HG03432 (cell line): Measurements from ENCODE around the gene TUBA1A.
A peak's percentile ranks its signal among the peaks of the same experiment; 100 is the strongest.
"Not testable (repeated sequence)": the region's sequence is repeated elsewhere in the genome, so short reads cannot be mapped to it uniquely, and the experiment has no call there.

ENCODE experiments used
- ATAC-seq: cut with Tn5 transposase; IDR thresholded peaks from one replicate; pipeline ENCODE4 v1.9.1; 2021; ENCODE audit warnings: mild to moderate bottlenecking, moderate library complexity; ENCODE audit not compliant: unreplicated experiment

The TUBA1A gene

DNA sequence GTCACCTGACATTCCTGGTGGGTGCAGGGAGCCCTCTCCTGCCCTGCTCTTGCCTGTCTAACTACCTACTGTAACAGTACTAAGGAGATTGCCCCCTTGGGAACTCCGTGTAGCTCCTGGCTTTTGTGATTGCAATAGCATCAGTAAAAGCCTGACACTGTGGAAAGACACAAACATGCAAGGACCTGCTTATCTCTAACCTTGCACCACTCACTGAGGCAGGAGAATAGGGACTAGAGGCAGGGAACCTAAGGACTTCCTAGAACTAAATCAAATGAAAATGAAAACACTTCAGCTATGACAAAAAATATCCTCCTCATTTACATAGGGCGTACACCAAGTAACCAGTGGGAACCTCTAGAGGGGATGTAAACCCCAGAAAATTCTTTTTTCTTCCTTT lies 28.5 kb downstream of the TUBA1A start:
- ATAC-seq, result peak; percentile 46

DNA sequence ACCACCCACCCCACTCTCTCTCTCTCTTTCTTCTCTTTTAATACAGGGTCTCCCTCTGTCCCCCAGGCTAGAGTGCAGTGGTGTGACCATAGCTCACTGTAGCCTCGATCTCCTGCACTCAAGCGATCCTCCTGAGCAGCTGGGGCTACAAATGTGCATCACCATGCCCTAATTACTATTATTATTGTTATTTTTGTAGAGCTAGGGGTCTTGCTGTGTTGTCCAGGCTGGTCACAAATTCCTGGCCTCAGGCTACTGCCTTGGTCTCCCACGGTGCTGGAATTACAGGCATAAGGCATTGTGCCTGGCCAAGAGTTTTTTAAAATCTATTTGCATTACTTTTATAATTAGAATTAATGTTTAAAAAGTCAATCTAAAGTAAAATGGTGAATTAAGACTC lies 34.7 kb downstream of the TUBA1A start:
- no peak for ATAC-seq

DNA sequence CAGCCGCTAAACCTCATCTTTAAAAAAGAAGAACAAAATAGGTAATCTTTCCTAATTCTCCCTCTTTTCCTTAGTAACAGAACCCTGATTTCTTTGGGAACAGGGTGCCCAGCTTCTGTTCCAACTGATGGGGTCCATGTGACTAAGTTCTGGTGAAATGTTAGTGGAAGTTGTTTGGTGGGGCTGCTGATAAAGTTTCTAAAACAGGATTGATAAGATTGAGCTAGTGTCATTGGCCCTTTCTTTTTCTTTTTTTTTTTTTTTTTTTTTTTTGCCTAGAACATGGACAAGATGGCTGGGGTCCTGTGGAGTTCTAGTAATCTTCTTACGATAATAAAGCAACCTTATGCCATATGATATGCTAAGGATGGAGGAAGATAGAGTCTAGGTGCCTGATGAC lies 41.5 kb downstream of the TUBA1A start:
- no peak for ATAC-seq

DNA sequence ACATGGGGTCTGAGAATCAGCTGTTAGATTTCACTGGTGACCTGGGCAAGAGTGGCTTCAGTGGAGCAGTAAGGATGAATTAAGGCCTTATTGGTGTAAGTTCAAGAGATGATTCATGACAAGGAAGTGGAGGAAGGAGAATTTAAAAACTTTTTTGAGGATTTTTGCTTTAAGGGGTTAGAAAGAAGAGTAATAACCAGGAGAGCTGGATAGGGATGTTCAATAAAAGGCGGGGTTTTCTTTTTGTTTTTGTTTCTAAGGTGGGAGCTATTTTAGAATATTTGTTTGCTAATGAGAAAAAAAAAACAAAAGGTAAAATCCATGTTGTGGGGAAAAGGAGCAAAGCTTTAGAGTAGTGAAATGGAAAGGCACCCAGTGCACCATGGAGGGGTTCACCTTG lies 42.5 kb downstream of the TUBA1A start:
- ATAC-seq, result no peak

DNA sequence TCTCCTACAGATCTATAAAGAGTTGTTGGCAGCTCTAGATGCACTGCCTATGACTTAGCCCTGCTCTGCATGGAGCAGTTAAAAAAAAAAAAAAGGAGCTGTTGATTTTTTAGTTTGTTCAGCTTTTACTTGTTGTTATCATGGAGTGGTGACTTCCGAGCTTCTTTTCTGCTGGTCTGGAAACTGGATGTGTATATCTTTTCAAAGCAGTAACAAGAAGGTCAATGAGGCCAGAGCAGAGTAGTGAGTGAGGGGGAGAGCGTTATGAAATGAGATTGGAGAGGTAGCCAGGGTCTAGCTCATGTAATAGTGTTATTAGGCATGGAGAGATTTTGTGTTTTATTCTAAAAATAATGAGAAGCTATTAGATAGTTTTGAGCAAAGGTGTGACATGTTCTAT lies 44.5 kb downstream of the TUBA1A start:
- no peak for ATAC-seq

DNA sequence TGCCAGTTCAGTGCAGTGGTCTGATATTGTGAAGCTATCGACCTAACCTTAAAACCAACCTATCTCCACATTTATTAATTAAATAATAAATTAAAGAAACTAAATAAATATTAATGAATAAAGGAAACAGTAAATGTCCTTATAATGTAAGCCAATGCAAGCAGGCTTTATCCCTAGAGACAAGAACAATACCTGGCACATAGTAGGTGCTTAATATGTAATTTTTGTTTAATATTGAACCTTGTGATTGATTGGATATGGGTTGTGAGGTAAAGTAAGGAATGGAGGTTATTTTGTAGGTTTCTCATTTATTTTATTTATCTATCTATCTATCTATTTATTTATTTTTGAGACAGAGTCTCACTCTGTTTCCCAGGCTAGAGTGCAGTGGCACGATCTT lies 49.9 kb downstream of the TUBA1A start:
- no peak for ATAC-seq

DNA sequence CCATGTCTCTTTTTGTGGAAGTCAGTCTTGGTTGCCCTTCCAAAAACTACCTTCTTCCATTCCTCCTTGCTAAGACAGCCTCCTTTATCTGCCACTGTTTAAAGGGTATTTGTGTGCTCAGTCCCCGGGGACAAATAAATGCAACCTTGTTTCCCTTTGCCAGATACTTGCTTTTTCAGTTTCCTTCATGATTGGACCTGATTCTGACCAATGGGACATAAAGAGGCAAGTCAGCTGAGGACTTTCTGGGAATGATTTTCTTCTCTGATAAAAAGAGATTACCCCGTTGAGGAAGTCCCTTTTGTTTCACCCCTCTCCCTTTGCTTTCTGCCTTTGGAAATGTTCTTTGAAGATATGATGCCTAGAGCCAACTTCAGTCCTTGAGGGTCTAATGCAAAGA lies 50.3 kb downstream of the TUBA1A start:
- no peak for ATAC-seq

DNA sequence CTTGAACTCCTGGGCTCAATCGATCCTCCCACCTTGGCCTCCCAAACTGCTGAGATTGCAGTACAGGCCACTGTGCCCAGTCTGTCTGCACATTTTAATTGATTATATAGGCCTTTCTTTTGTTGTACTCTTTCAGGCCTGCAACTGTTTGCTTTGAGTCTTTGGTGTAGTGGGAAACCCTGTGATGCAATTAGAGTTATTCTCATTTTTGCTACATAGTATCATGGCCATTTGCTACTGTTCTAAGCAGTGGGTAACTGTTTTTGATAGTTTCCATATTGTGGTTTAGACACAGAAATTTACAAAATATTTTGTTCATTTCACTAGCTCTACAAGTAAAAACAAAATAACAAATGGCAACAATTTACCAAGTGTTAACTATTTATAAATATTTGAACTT lies 51.4 kb downstream of the TUBA1A start:
- ATAC-seq, result no peak

DNA sequence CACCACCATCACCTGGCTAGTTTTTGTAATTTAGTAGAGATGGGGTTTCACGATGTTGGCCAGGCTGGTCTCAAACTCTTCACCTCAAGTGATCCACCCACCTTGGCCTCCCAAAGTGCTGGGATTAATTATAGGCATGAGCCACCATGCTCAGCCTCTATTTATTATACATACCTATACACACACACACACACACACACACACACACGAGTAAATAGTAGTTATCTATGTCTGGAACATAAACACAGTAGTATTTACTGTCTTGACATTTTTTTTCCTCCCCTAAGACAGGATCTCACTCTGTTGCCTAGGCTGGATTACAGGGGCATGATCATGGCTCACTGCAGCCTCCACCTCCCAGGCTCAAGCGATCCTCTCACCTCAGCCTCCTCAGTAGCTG lies 51.9 kb downstream of the TUBA1A start:
- not testable (repeated sequence) for ATAC-seq
